ENCODE measurements around the gene SDHB. TPM values are rescaled to one million over a fixed set of nuclear protein-coding genes. Genes with fewer than 3 reads are reported as not detected.

The SDHB gene
- total RNA-seq, 1 donor from 2014 or later: 46.3 TPM

DNA sequence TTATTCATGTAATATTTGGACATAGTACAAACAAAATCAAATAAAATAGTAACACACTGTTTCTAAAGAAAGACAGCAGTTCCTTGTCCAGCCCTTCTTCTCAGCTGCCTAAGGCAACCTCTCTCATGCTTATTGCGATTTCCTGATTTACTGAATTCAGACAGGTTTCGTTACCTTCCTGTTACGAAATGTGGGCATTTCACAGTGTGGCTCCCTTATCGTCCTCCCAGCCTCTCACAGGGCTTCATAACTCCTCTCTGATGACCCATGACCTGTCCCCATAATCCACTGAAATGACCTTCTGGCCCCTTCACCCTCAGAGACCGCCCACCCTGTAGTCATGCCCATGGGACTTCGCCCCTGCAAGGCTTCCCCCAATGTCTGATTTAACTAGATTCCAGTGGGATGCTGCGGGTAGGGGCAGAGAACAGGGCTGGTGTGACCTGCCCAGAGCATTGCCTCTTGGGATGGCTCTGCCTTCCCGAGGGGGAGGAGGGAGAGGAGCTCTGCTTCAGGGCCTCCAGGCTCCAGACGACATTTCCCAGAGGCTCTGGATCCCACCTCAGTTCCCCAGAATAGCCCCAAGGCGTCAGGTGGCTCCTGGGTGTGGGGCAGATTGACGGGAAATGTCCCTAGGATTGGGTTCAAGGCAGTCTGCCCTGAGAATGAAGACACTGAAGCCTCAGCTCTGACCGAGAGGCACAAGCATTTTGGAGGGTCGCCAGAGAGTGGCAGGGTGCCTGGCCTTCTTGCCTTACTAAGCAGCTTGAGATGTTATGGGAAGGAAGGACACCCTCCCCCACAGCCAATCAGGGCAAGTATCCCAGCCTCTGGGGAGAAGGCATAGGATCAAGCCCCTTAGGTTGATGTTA, 44.9 kb upstream of the SDHB start:
- no peaks in the 10 kb centered on the region for H3K4me1 Mint-ChIP-seq (ENCODE audit: low read depth)
- TF ChIP-seq, protein P1, sequence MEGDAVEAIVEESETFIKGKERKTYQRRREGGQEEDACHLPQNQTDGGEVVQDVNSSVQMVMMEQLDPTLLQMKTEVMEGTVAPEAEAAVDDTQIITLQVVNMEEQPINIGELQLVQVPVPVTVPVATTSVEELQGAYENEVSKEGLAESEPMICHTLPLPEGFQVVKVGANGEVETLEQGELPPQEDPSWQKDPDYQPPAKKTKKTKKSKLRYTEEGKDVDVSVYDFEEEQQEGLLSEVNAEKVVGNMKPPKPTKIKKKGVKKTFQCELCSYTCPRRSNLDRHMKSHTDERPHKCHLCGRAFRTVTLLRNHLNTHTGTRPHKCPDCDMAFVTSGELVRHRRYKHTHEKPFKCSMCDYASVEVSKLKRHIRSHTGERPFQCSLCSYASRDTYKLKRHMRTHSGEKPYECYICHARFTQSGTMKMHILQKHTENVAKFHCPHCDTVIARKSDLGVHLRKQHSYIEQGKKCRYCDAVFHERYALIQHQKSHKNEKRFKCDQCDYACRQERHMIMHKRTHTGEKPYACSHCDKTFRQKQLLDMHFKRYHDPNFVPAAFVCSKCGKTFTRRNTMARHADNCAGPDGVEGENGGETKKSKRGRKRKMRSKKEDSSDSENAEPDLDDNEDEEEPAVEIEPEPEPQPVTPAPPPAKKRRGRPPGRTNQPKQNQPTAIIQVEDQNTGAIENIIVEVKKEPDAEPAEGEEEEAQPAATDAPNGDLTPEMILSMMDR (IDR thresholded peaks at IDR 0.05; ENCODE audit: unreplicated experiment): no peak
- no peak for DNase-seq (ENCODE audit: low spot score, unreplicated experiment)
- no peaks in the 10 kb centered on the region for H3K36me3 Mint-ChIP-seq (ENCODE audit: insufficient read depth)
- H3K27me3 Mint-ChIP-seq: peaks cover 11% of the 10 kb centered on the region
- no peak overlapping the region for H3K4me3 Mint-ChIP-seq (ENCODE audit: low read depth)
- no peak overlapping the region for H3K27ac Mint-ChIP-seq
- no peaks in the 10 kb centered on the region for H3K9me3 Mint-ChIP-seq (ENCODE audit: low read depth)

GRCh38 chr1:17097787-17098186, 44.0 kb upstream of the SDHB start:
- no peaks in the 10 kb centered on the region for H3K9me3 Mint-ChIP-seq (ENCODE audit: low read depth)
- no peak for DNase-seq (ENCODE audit: low spot score, unreplicated experiment)
- no peaks in the 10 kb centered on the region for H3K4me1 Mint-ChIP-seq (ENCODE audit: low read depth)
- TF ChIP-seq, protein P1 (IDR thresholded peaks at IDR 0.05; ENCODE audit: unreplicated experiment): no peak
- no peak overlapping the region for H3K27ac Mint-ChIP-seq
- H3K4me3 Mint-ChIP-seq (ENCODE audit: low read depth): no peak overlapping the region
- H3K36me3 Mint-ChIP-seq (ENCODE audit: insufficient read depth): no peaks in the 10 kb centered on the region
- H3K27me3 Mint-ChIP-seq: peaks cover 11% of the 10 kb centered on the region

DNA sequence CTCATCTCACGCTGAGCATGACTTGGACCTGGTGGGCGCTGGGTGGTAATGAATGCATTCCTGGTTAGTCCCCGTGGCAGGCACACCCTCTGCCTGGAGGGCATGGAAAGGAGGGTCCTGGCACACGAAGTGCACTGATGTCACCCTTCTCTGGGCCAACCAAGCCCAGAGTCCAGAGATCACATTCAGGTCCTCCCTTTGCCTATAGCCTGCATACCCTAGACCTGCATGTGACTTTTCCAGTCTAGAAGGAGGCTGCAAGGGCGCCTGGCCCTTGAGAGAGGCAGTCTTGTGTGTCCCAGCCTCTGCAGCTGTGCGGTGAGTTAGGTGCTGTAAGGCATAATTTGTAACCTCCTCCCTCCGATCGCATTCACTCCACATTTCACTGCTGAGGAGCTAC, 43.3 kb upstream of the SDHB start:
- H3K9me3 Mint-ChIP-seq (ENCODE audit: low read depth): no peaks in the 10 kb centered on the region
- H3K36me3 Mint-ChIP-seq (ENCODE audit: insufficient read depth): no peaks in the 10 kb centered on the region
- TF ChIP-seq, protein P1 (IDR thresholded peaks at IDR 0.05; ENCODE audit: unreplicated experiment): no peak
- no peaks in the 10 kb centered on the region for H3K4me1 Mint-ChIP-seq (ENCODE audit: low read depth)
- H3K4me3 Mint-ChIP-seq (ENCODE audit: low read depth): no peak overlapping the region
- DNase-seq (ENCODE audit: low spot score, unreplicated experiment): no peak
- H3K27me3 Mint-ChIP-seq: peaks cover 11% of the 10 kb centered on the region
- H3K27ac Mint-ChIP-seq: no peak overlapping the region

- H3K27me3 Mint-ChIP-seq: peaks cover 12% of the 10 kb centered on the region
- no peak for DNase-seq (ENCODE audit: low spot score, unreplicated experiment)
- TF ChIP-seq, protein P1 (IDR thresholded peaks at IDR 0.05; ENCODE audit: unreplicated experiment): no peak
- no peak overlapping the region for H3K4me3 Mint-ChIP-seq (ENCODE audit: low read depth)
- H3K4me1 Mint-ChIP-seq (ENCODE audit: low read depth): no peaks in the 10 kb centered on the region
- H3K36me3 Mint-ChIP-seq (ENCODE audit: insufficient read depth): no peaks in the 10 kb centered on the region
- no peaks in the 10 kb centered on the region for H3K9me3 Mint-ChIP-seq (ENCODE audit: low read depth)
- H3K27ac Mint-ChIP-seq: no peak overlapping the region
Measured at GRCh38 chr1:17096584-17096983, 42.8 kb upstream of the SDHB start.

DNA sequence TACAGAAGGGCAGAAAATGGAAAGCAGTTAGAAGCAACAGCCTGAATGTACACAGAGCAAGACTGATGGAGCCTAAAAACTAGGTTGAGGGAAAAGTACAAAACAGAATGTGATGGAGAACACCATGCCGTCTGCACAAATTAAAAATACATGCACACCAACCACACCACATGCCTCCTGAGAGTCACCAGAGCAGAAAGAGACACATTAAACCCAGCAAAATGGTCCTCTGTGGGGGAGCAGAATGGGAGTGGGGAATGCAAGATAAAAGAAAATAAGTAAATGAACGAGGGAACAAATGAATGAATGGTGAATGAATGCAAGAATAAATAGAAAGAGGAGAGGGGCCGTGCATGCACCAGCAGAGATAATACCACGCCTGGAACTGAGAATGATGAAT, 41.3 kb upstream of the SDHB start:
- no peaks in the 10 kb centered on the region for H3K4me1 Mint-ChIP-seq (ENCODE audit: low read depth)
- H3K9me3 Mint-ChIP-seq (ENCODE audit: low read depth): no peaks in the 10 kb centered on the region
- H3K36me3 Mint-ChIP-seq (ENCODE audit: insufficient read depth): no peaks in the 10 kb centered on the region
- TF ChIP-seq, protein P1 (IDR thresholded peaks at IDR 0.05; ENCODE audit: unreplicated experiment): no peak
- no peak overlapping the region for H3K4me3 Mint-ChIP-seq (ENCODE audit: low read depth)
- H3K27me3 Mint-ChIP-seq: peaks cover 15% of the 10 kb centered on the region
- no peak for DNase-seq (ENCODE audit: low spot score, unreplicated experiment)
- no peak overlapping the region for H3K27ac Mint-ChIP-seq
